T-cell (primary cell): ENCODE measurements around the gene HOXD9. TPM values are rescaled to one million over a fixed set of nuclear protein-coding genes. Genes with fewer than 3 reads are reported as not detected.

Experiments used
- ATAC-seq, 4 experiments: fragments of 200-7000 bp in 3 of 4; fragments of 150-1000 bp in 1 of 4; cut with Tn5 transposase; replicated peaks in 1 of 4; 1 replicate in 3 of 4; 2 replicates in 1 of 4; pipeline ENCODE4 v1.10.0; 2021; ENCODE audit warnings: moderate library complexity in 3 of 4, mild to moderate bottlenecking in 2 of 4, moderate number of reproducible peaks in 1 of 4
- CTCF ChIA-PET, 2 donors: fragments of 300-600 bp; sonication (Branson Sonifier 250); formaldehyde crosslinking; loops; one replicate each; lab custom pipeline; 2022; ENCODE audit warnings: antibody characterized with exemption in 2 of 2; lab: Charles Lee
- POLR2A ChIA-PET, 2 donors: fragments of 300-600 bp; sonication (Branson Sonifier 250); formaldehyde crosslinking; loops; one replicate each; lab custom pipeline; 2022; ENCODE audit warnings: antibody characterized with exemption in 2 of 2; lab: Charles Lee
- DNase-seq, 35 experiments: peaks; one replicate each; pipeline versions ENCODE4 v3.0.0 to v3.0.0-alpha.2; 2013 to 2023
- H3K27ac ChIP-seq: one replicate; pipeline ENCODE4 v1.5.1; 2013; ENCODE audit warnings: low read length
- H3K27me3 ChIP-seq, 2 experiments: replicated peaks in 1 of 2; 1 replicate in 1 of 2; 2 replicates in 1 of 2; pipeline versions ENCODE4 v1.6.1 to v1.7.0; 2013; ENCODE audit warnings: low read length in 1 of 2, mixed read lengths in 1 of 2; ENCODE audit not compliant: control insufficient read depth in 2 of 2, insufficient read depth in 2 of 2; ENCODE audit errors: extremely low read depth in 1 of 2
- H3K36me3 ChIP-seq, 2 donors: 1 replicate in 1 of 2; 2 replicates in 1 of 2; pipeline versions ENCODE4 v1.6.1 to v1.7.0; 2013; ENCODE audit warnings: low read length in 1 of 2; ENCODE audit not compliant: control insufficient read depth in 2 of 2, insufficient read depth in 1 of 2; ENCODE audit errors: extremely low read depth in 1 of 2
- H3K4me1 ChIP-seq, 2 experiments: 1 replicate in 1 of 2; 2 replicates in 1 of 2; pipeline versions ENCODE4 v1.6.1 to v1.7.0; 2013; ENCODE audit warnings: low read length in 2 of 2, mixed read lengths in 1 of 2; ENCODE audit not compliant: insufficient read depth in 2 of 2, control insufficient read depth in 1 of 2; ENCODE audit errors: extremely low read depth in 1 of 2
- H3K4me3 ChIP-seq, 2 donors: 1 replicate in 1 of 2; 2 replicates in 1 of 2; pipeline versions ENCODE4 v1.5.1 to v1.7.0; 2013; ENCODE audit warnings: mild to moderate bottlenecking in 2 of 2, low read length in 1 of 2, moderate library complexity in 1 of 2; ENCODE audit not compliant: control insufficient read depth in 1 of 2; ENCODE audit errors: extremely low read depth in 1 of 2
- H3K9me3 ChIP-seq: 2 replicates; pipeline ENCODE4 v1.7.0; 2013
- H3K27ac Mint-ChIP-seq, 2 donors: one replicate each; pipeline ENCODE4 v1.8.0; 2020 to 2021; ENCODE audit warnings: mild to moderate bottlenecking in 2 of 2, mixed read lengths in 2 of 2
- H3K27me3 Mint-ChIP-seq, 2 donors: one replicate each; pipeline ENCODE4 v1.8.0; 2021 to 2022; ENCODE audit warnings: mixed read lengths in 2 of 2
- H3K36me3 Mint-ChIP-seq: one replicate; pipeline ENCODE4 v1.8.0; 2021; ENCODE audit warnings: mixed read lengths
- H3K4me1 Mint-ChIP-seq, 3 donors: one replicate each; pipeline ENCODE4 v1.8.0; 2020 to 2022; ENCODE audit warnings: mixed read lengths in 3 of 3, mild to moderate bottlenecking in 1 of 3
- H3K4me3 Mint-ChIP-seq, 3 donors: one replicate each; pipeline ENCODE4 v1.8.0; 2020 to 2022; ENCODE audit warnings: mild to moderate bottlenecking in 3 of 3, mixed read lengths in 3 of 3, moderate library complexity in 3 of 3
- H3K9me3 Mint-ChIP-seq, 3 donors: one replicate each; pipeline ENCODE4 v1.8.0; 2020 to 2022; ENCODE audit warnings: mixed read lengths in 3 of 3
- WGBS: methylation state at CpG from one replicate; pipeline ENCODE4 v1.1.5; 2013; ENCODE audit warnings: missing lambda C conversion rate; ENCODE audit not compliant: insufficient coverage; 5-methylcytosine and 5-hydroxymethylcytosine counted together
- total RNA-seq, 35 experiments: library from RNA in 6 of 35; stranded (reverse) in 6 of 35; fragments of 120-200 nt in 1 of 35; gene quantifications; one replicate each; pipeline versions ENCODE4 v1.2.1 to v1.2.4 and lab custom pipeline; 2013 to 2026

Gene HOXD9
- total RNA-seq, 5 donors from 2014 or later (not counting 1 experiment from before 2014, with no cell fraction given), result 0.13 to 0.15 TPM; not detected in 3

DNA sequence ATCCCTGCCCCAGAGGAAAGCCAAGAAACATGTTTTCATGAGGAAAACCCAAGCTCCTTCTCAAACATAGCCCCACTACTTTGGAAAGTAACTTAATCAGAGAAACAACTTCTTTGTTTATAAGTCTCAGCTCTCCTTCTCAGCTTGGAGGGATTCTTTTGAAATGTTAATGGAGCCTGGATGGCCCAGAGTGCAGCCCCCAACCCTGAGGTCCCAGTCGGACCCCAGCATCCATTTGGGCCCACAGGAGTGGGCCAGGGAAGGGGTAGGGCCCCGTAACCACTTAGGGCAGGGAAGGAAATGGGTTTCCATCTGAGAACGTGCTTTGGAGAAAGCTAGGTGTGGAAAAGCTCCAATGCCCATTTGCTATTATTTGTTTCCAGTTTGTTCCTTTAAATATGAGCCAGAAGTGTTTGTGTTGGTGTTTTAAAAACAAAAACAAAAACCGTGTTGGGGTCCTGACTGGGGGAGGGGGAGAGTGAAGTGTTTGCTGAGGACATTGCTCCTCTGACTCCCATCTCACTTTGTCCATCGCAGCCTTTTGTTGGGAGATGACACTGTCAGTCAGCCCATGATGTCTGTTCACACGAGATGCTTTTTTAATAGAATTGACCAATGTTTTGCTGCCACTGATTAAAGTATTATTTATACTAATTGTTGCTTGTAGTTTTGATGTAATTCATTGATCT is 33.0 kb downstream of the HOXD9 start:
- no peak overlapping the region for H3K27ac Mint-ChIP-seq
- peaks cover 14 to 19% (median 15%) of the 10 kb centered on the region in 3 donors for H3K4me1 Mint-ChIP-seq
- no peaks in the 10 kb centered on the region for H3K36me3 Mint-ChIP-seq
- POLR2A ChIA-PET, result no interaction called here
- DNase-seq (no peak), ATAC-seq (no peak)
- no peaks in the 10 kb centered on the region for H3K9me3 ChIP-seq
- 18% methylated on average over 4 of the region's 6 CpGs for WGBS
- H3K36me3 ChIP-seq, result no peaks in the 10 kb centered on the region
- H3K27ac ChIP-seq, result no peak overlapping the region
- CTCF ChIA-PET, result interaction anchor here (0.7 to 1.1 kb wide), 3 partner anchors 9 to 16 kb away, joined by 3 to 4 read pairs (median 3); no protein-coding TSS in a partner anchor
- H3K27me3 Mint-ChIP-seq, result peaks cover 54 to 80% of the 10 kb centered on the region in 2 donors
- peaks cover 14 to 77% of the 10 kb centered on the region in 2 experiments for H3K27me3 ChIP-seq
- no peak overlapping the region for H3K4me3 Mint-ChIP-seq
- H3K9me3 Mint-ChIP-seq, result no peaks in the 10 kb centered on the region
- no peak overlapping the region for H3K4me3 ChIP-seq
- peaks cover 2 to 27% of the 10 kb centered on the region in 2 experiments for H3K4me1 ChIP-seq

DNA sequence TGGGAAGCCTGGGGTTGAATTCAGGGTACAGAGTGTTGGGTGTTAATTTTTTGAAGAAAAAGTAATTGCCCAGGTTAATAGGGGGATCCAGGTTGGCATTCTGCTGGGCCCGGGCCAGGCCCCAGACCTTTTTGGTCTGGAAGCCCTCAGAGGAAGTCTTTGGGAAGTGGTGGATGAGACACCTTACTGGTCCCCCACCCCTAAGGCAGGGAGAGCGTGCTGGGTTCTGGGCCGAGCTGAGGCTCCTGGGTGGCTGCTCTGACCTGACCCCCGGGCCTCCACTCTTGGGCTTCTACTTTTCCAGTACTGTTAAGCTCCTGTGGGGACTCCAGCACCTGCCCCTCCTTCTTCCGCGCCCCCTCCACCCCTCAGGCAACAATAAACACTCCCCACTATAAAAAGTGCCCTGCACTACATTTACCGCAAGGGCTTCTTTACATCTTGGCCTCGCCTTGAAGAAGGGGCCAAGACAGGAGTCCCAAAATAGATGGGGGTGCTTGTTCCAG is 33.8 kb downstream of the HOXD9 start:
- no peaks in the 10 kb centered on the region for H3K9me3 Mint-ChIP-seq
- ATAC-seq, result no peak
- peak overlapping the region in 1 of 3 donors; percentile 31 for H3K4me3 Mint-ChIP-seq
- H3K4me1 Mint-ChIP-seq, result peaks cover 12 to 23% (median 16%) of the 10 kb centered on the region in 3 donors
- Histone ChIP-seq H3K9me3 (no peaks in the 10 kb centered on the region), H3K4me1 (peaks cover 2 to 27% of the 10 kb centered on the region in 2 experiments), H3K27me3 (peaks cover 13 to 77% of the 10 kb centered on the region in 2 experiments), H3K36me3 (no peaks in the 10 kb centered on the region), H3K27ac (no peak overlapping the region), H3K4me3 (no peak overlapping the region)
- DNase-seq, result no peak
- H3K27me3 Mint-ChIP-seq, result peaks cover 54 to 80% of the 10 kb centered on the region in 2 donors
- POLR2A ChIA-PET, result no interaction called here
- CTCF ChIA-PET, result interaction anchor here in 1 of 2 donors (1.0 kb wide), 1 partner anchor 16 kb away, joined by 3 read pairs; no protein-coding TSS in a partner anchor
- no peak overlapping the region for H3K27ac Mint-ChIP-seq
- WGBS, result 8% methylated on average over 2 of the region's 8 CpGs
- no peaks in the 10 kb centered on the region for H3K36me3 Mint-ChIP-seq

DNA sequence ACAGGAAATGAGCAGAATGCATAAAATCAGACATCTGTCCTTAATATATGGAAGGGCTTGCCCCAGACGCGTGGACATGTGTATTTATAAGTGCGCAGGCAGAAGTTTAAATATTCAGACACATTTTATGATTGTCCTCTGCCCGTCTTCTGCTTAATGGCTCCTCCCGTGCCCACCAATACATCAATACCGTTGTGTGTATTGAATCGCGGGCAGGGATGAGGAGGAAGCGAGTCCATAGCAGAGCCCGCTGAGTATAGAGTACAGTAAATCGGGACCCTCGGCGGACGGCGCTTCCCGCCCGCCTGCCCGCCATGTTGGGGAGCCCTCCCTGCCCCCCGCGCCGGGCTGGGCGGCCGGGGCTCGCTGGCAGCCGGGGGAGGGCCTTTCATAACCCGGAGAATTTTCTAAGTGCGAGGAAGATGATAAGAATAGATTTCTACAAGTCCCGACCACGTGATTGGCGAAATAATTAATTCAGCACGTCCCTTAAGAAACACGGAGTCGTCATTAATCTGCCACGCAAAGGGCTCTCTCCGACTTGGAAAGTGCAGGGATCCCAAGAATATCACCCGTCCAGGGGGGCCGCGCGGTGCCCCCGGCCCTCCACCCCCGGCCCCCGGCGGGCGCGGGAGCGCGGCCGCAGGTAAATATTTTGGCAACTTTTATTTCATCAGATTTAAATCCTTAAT is 34.4 kb downstream of the HOXD9 start, which contains the start of gene HOXD3:
HOXD3 (plus strand) TSS at position 501 of the 692 bp plus-strand sequence. CDS start 11,808 bp downstream, outside the sequence.
- CTCF ChIA-PET, result interaction anchor here (0.6 to 1.0 kb wide), 2 partner anchors 17 to 657 kb away, joined by 3 read pairs; no protein-coding TSS in a partner anchor
- Histone ChIP-seq H3K36me3 (no peaks in the 10 kb centered on the region), H3K4me3 (no peak within 1 kb of the TSS), H3K27me3 (peaks cover 17 to 78% of the 10 kb centered on the region in 2 experiments), H3K4me1 (peaks cover 2 to 27% of the 10 kb centered on the region in 2 experiments), H3K9me3 (no peaks in the 10 kb centered on the region), H3K27ac (no peak within 1 kb of the TSS)
- WGBS, result 9% methylated on average over 22 of the region's 48 CpGs
- POLR2A ChIA-PET, result no interaction called here
- H3K27me3 Mint-ChIP-seq, result peaks cover 57 to 82% of the 10 kb centered on the region in 2 donors
- H3K9me3 Mint-ChIP-seq, result no peaks in the 10 kb centered on the region
- peaks cover 12 to 22% (median 14%) of the 10 kb centered on the region in 3 donors for H3K4me1 Mint-ChIP-seq
- peak within 1 kb of the TSS in 1 of 3 donors; percentile 31 for H3K4me3 Mint-ChIP-seq
- no peak for ATAC-seq
- no peak for DNase-seq
- no peaks in the 10 kb centered on the region for H3K36me3 Mint-ChIP-seq
- peak within 1 kb of the TSS in 1 of 2 donors; percentile 47 for H3K27ac Mint-ChIP-seq

DNA sequence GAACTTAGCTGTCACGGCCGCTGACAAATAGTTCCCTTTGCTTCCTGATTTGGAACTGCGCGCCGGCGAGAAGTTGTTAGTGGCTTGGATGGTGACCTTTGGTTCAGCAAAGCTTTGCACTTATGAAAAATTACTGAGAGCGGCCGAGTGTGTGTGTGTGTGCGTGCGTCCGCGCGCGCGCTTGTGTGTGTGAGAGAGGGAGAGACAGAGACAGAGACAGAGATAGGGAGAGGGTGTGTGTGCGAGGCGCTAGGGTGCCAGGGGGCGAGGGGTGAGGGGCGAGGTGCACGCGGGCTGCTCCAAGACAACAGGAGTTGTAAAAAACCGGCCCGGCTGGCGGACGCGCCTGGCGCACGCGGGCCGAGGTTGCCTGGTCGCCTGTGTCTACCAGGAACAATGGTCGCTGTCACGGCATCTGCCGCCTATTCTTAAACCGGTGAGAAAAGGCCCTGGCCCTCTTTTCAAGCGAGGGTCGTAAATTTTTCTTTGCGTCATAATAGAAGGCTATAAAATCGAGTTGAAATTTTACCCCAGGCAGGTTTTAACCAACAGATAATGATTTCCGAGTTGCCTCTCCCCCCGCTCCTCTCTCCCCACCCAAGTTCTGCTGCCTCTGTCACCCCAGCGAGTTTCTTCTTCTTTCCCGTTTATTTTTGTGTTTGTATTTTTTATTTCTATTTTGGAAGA is 35.1 kb downstream of the HOXD9 start:
- Mint-ChIP-seq H3K4me3 (peak overlapping the region in 1 of 3 donors; percentile 30), H3K27ac (peak overlapping the region in 1 of 2 donors; percentile 47), H3K9me3 (no peaks in the 10 kb centered on the region), H3K36me3 (no peaks in the 10 kb centered on the region), H3K4me1 (peaks cover 12 to 22% (median 14%) of the 10 kb centered on the region in 3 donors), H3K27me3 (peaks cover 60 to 83% of the 10 kb centered on the region in 2 donors)
- Histone ChIP-seq H3K27me3 (peaks cover 17 to 78% of the 10 kb centered on the region in 2 experiments), H3K9me3 (no peaks in the 10 kb centered on the region), H3K27ac (no peak overlapping the region), H3K4me3 (no peak overlapping the region), H3K4me1 (peaks cover 2 to 24% of the 10 kb centered on the region in 2 experiments), H3K36me3 (no peaks in the 10 kb centered on the region)
- ATAC-seq (no peak), DNase-seq (no peak)
- POLR2A ChIA-PET, result no interaction called here
- CTCF ChIA-PET, result interaction anchor here in 1 of 2 donors (0.6 kb wide), 1 partner anchor 656 kb away, joined by 3 read pairs; no protein-coding TSS in a partner anchor
- 15% methylated on average over 30 of the region's 43 CpGs for WGBS

DNA sequence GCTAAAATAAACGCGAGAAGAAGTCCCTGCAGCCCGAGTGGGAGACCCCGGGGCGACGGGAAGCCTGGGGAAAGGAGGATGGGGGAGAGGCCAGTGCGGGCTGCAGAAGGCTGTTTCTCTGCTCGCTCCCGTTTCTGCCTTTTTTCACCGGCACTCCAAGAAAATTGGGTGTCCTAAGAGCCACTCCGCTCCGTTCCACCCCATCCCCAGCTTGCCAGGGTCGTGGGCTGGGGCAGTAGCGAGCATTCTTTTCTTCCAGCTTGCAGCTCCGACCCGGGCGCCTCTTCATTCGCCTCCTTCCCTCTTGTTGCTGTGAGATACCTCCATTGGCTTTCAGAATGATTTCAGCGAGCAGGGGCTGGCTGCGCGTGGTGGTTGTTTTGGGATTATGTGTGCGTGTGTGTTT is 35.7 kb downstream of the HOXD9 start:
- Mint-ChIP-seq H3K27me3 (peaks cover 60 to 82% of the 10 kb centered on the region in 2 donors), H3K4me3 (peak overlapping the region in 1 of 3 donors; percentile 30), H3K27ac (no peak overlapping the region), H3K4me1 (peaks cover 12 to 22% (median 14%) of the 10 kb centered on the region in 3 donors), H3K36me3 (no peaks in the 10 kb centered on the region), H3K9me3 (no peaks in the 10 kb centered on the region)
- H3K4me1 ChIP-seq, result peaks cover 2 to 24% of the 10 kb centered on the region in 2 experiments
- POLR2A ChIA-PET, result no interaction called here
- no peak overlapping the region for H3K4me3 ChIP-seq
- H3K27me3 ChIP-seq, result peaks cover 17 to 78% of the 10 kb centered on the region in 2 experiments
- H3K9me3 ChIP-seq, result no peaks in the 10 kb centered on the region
- DNase-seq (no peak), ATAC-seq (no peak)
- no peak overlapping the region for H3K27ac ChIP-seq
- H3K36me3 ChIP-seq, result no peaks in the 10 kb centered on the region
- CTCF ChIA-PET, result no interaction called here
- WGBS, result 7% methylated on average over 17 of the region's 22 CpGs
